Activated CD4-positive, alpha-beta T cell treated with anti-CD3 and anti-CD28 coated beads, Interleukin-2, amount 50 U/mL, for 16 hours (primary cell): Measurements from ENCODE around the gene STN1.

ENCODE experiments used
- DNase-seq: peaks from one replicate; pipeline ENCODE4 v3.0.0-alpha.2; 2020

The STN1 gene

DNA sequence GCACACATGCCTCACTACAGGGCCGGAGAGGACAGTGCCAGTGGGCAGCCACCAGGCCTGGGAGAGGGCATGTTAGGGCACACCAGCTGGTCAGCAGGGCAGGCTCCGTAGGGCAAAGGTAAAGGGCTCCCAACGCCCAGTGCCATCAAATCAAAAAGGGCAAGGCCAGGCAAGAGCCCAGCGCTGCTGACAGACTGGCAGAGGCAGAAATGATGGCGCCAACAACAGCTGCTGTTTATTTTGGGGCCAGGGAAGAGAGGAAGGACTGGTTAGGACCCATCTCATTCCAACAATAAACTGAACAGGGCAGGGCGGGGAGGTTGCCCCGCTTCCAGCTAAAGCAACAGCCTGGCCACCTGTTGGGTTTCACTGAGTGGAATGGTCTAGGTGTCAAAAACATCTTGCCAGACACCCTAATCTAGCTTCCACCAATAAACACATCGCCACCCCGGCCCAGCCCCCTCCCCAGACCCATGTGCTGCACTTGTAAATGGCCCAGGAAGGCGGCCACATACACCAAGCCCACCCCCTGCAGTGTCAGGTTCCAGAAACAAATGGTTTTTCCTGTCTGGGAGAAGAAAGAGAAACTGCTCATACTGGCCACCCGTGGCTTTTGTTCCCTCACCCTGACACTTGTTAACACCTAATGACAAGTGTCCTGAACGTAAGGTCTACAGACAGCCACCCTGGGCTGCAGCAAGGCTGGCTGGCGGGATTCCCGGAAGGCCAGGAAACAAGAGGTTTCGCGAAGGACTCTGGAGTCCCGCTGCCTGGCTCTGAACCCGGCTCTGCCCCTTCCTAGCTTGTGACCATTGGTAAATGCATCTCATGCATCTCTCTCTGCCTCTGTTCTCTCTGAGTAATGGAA is 77.9 kb downstream of the STN1 start:
- no peak for DNase-seq

DNA sequence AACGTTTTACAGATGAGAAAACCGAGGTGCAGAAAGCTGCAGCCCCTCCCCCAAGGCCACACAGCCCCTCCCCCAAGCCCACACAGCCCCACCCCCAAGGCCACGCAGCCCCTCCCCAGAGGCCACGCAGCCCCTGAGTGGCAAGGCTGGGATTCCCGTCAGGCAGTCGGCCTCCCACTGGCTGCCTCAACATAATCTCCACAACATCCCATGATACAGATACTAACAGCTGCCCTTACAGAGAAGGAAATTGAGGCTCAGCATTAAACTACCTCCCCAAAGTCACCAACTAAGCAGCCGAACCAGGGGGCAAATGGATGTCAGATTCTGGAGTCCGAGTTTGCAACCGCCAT is 78.5 kb downstream of the STN1 start:
- DNase-seq = no peak

DNA sequence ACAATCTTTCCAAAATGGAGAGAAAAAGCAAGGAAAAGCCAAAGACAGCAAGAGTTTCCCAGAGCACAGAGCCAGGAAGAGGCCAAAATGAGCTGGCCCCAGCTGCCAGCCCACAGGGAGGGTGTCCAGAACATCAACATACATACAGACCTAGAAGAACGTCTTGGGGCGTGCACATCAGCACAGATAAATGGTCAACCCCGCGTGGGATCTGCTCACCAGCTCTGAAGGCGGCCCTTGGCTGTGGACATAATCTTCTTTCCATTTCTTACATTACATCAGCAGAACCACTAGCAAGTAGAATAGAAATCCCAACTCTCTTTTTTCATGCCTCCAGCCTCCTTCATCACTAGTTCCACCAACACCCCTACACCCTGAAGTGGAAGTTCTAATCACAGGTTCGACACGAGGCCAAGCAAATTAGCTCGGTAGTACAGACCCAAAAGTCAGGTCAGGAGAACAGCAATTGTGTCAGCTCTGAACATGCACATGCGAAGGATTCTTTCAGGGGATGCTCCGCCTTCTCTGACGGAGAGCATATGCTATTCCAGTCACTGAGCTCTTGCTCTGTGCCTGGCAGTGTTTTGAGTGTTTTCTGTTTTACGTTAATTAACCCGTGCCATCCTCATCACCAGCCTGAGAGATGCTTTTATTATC is 79.0 kb downstream of the STN1 start:
- no peak for DNase-seq

DNA sequence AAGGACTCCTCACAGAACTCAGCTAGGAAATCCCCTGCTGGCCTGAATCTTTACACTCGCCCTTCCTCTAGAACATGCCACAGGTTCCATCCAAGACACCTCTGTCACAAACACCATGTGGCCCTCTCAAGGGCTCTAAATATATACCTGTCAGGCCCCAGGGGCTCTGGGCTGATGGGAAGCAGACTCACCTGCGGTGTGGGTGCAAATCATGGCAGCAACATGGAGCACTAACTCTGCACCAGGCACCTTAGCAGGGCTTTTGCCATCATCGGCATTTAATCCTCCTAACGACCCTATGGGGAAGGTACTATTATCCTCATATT is 80.0 kb downstream of the STN1 start:
- DNase-seq = no peak

DNA sequence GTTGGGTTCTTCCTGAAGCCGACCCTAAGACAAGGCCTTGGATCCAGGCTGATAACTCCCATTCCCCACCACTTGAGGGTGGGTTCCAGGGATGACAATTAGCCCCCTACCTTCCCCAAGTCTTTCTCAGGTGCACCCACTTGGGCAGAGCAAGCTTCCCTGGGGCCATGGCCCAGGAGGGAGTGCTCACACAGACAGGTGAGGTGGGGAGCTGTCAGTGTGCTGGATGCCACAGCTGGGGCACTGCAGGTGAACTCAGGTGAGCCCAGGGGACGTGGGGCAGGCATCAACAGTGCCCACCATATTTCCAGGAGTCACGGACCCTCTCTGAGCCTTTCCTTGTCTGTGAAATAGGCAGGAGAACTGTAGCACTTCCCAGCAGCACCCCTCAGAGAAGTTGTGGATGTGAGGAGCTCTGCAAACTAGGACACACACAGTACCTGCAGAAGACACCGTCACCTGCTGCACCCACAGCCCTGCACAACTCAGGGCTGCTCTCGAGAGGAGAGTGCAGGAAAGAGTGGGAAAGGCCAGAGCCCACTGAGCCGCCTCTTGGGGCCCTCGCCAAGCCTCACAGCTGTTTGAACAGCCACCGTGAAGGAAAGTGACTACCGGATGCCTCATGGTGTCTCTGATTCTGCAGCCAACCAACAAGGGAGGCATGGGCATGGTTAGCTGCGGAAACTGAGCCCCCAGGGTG is 80.5 kb downstream of the STN1 start:
- DNase-seq = no peak

DNA sequence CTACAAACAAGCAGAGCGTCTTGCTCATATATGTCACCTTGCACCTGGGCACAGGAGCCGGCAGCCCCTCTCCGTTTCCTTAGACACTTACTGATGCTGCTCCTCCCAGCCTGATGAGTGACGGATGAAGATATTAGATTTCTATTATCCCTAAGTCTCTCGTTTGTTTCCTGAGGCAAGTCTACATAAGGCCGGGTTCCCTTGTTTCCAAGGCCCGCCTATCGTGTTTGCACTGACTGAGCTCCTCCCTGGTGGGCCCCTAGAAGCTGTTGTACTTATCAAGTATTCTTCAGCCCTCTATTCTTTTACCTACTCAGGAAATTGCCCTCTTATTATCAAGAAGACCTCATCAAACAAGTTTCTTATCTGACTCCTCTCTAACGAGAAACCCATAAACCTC is 81.1 kb downstream of the STN1 start:
- DNase-seq = no peak

DNA sequence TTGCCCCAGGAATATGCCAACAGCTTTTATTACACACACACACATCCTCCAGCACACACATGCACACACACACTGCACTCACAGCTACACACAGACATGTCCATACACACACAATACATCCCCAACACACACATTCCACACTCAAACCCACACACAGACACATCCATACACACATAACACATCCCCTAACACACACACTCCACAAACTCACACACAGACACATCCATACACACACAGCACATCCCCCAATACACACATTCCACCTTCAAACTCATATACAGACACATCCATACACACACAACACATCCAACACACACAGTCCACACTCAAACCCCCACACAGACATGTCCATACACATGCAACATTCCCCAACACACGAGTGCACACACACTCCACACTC is 81.7 kb downstream of the STN1 start:
- no peak for DNase-seq

DNA sequence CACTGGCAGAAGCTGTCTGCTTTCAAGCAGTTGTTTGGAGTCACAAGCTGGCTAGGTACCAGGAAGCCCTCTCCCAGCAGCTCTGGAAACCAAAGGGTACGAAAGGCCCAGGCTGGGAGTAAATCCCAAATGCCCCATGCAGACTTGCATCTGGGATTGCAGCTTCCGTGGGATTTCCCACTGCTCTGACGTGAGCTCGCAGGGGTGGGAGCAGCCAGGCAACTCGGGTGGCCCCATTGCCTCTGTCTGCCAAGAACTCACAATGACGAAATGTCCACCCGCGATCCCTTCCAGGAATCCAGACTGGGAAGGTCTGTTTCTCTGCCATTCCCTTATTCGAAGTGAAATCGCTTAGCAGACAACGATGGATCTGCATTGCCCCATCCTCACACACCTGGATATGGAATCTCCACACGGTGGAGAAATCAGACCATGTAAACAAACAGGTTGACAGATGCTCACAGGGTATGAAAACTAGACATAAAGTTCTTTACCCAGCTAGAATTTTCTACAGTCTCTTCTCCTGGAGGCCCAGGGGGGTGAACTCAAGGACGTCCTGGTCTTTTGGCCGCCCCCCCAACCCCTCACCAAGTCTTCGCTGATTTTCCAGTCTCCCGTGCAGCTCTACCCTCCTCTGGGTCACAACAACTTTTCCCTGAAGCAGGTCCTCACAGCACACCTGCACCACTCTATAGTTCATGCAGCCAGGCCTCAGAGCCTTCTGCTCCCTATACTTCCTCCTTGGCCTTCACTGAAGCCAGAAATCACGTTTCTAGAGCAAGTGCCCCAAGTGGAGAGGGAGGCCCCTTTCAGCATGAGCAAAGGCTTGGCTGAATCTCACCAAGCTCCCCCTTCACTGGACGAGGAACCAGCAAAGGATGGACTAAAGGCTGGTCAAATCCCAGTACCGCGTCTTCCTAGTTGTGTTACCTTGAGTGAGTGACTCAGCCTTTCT is 82.6 kb downstream of the STN1 start:
- DNase-seq = no peak

DNA sequence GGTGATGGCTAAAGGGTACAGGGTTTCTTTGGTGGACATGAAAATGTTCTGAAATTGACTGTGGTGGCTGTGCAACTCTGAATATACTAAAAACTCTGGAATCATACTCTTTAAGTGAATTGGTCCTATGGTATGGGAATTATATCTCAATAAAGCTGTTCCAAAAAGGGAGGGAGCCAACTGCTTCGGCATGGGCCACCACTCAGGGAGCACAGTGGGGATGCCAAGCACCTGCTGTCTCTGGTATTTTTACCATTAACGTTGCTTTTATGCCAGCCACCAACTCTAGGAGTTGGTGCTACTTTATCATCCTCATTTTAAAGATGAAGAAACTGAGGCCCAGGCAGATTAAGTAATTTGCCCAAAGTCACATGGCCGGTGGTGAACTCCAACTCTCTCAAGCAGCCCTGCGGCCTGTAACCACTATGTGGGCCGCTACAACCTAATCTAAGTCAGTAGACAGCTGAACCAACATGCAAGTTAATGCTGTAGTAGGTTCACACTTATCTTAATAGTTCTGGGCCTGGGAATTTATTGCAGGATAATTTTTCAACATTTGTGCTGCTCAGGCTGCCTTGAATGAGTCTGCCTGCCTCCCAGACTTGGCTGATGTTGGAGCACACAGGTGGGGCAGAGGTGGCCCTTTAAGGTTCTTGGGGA is 83.4 kb downstream of the STN1 start:
- DNase-seq = no peak

DNA sequence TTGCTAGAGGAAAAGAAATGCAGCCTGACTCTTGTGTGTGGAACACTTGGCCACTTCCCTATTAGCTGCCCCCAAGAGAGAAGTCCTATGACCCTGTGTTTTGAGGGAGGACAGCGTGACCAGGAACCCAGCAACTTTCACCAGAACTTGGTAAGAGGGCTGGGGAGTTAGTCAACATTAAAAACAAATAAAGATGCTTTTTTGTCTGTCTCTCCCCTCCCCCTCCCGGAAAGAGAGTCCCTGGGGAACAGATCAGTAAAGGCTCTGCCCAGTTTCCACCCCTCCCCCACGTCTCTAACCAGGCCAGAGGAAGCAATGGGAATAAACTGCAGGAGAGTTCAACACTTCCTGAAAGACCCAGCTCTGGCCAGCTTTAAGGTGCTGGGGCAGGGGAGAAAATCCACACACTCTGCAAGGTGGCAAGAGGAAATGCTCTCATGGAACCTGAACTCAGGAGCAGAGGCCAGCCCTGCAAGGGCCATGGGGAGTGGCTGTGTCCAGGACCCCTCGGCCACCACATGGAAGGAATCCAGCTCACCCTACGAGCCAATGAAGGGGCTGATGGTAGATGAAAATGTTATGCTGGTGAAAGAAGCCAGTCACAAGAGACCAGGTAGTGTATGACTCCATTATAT is 84.1 kb downstream of the STN1 start:
- no peak for DNase-seq

DNA sequence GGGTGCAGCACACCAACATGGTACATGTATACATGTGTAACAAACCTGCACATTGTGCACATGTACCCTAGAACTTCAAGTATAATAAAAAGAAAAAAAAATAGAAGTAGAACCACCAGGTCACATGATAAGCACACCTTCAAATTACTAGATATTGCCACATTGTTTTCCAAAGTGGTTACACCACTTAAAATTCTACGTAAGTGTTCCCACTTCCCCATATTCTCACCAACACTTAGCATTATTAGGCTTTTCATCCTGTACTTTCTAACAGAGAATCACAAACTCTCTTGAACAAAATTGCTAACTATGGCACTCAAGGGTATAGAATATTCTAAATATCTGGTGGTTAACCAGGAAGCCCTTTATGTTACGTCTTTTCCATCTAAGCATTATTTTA is 85.2 kb downstream of the STN1 start:
- no peak for DNase-seq
